Smooth muscle cell (in vitro differentiated cells): ENCODE data around the gene CDH7. TPM values are rescaled to one million over a fixed set of nuclear protein-coding genes. Genes with fewer than 3 reads are reported as not detected.

Source experiments
- DNase-seq: peaks from one replicate; lab custom pipeline; 2025; ENCODE audit not compliant: unreplicated experiment; lab: John Stamatoyannopoulos, UW
- H2AFZ ChIP-seq: fragments of 200-600 bp; sonication (generic); 2 replicates; pipeline ENCODE4 v1.6.0; 2016; ENCODE audit warnings: antibody characterized with exemption, low read depth, mild to moderate bottlenecking
- H3F3A ChIP-seq: fragments of 200-600 bp; sonication (generic); 2 replicates; pipeline ENCODE4 v1.6.0; 2017; ENCODE audit warnings: antibody characterized with exemption, low read depth
- H3K27ac ChIP-seq: fragments of 200-600 bp; sonication (generic); 2 replicates; pipeline ENCODE4 v1.5.1; 2016; ENCODE audit warnings: low read depth, mild to moderate bottlenecking
- H3K27me3 ChIP-seq: fragments of 200-600 bp; sonication (generic); 2 replicates; pipeline ENCODE4 v1.6.1; 2016; ENCODE audit warnings: low read depth, mild to moderate bottlenecking
- H3K36me3 ChIP-seq: fragments of 200-600 bp; sonication (generic); 2 replicates; pipeline ENCODE4 v1.5.1; 2016; ENCODE audit warnings: low read depth
- H3K4me1 ChIP-seq: fragments of 200-600 bp; sonication (generic); 2 replicates; pipeline ENCODE4 v1.5.1; 2016; ENCODE audit warnings: low read depth
- H3K4me2 ChIP-seq: fragments of 200-600 bp; sonication (generic); 2 replicates; pipeline ENCODE4 v1.6.0; 2016; ENCODE audit warnings: mild to moderate bottlenecking
- H3K4me3 ChIP-seq: fragments of 200-600 bp; sonication (generic); 2 replicates; pipeline ENCODE4 v1.5.1; 2016; ENCODE audit warnings: mild to moderate bottlenecking
- H3K79me2 ChIP-seq: fragments of 200-600 bp; sonication (generic); 2 replicates; pipeline ENCODE4 v1.6.0; 2016; ENCODE audit warnings: low read depth, mild to moderate bottlenecking
- H3K9ac ChIP-seq: fragments of 200-600 bp; sonication (generic); 2 replicates; pipeline ENCODE4 v1.6.0; 2016; ENCODE audit warnings: low read depth
- H3K9me3 ChIP-seq: fragments of 200-600 bp; sonication (generic); replicated peaks from 2 replicates; pipeline ENCODE4 v1.5.1; 2016; ENCODE audit warnings: low read depth
- H4K20me1 ChIP-seq: fragments of 200-600 bp; sonication (generic); 2 replicates; pipeline ENCODE4 v1.6.0; 2016; ENCODE audit warnings: low read depth
- WGBS: methylation state at CpG from one replicate; pipeline ENCODE4 v1.1.7; 2016; ENCODE audit warnings: low lambda C conversion rate; 5-methylcytosine and 5-hydroxymethylcytosine counted together
- polyA plus RNA-seq: library from polyadenylated mRNA; unstranded; fragments of >200 nt; fragmentation: Nextera tagmentation; extraction: Ambion mirVana; gene quantifications from 2 replicates; pipeline ENCODE4 v1.2.1, GENCODE V29; 2016
- total RNA-seq: library from RNA; depleted of rRNA; stranded (reverse); fragments of >200 nt; gene quantifications from 2 replicates; pipeline ENCODE4 v1.2.3, GENCODE V29; 2014
- TF ChIP-seq, protein P1 (sequence below): fragments of 200-600 bp; sonication (generic); IDR thresholded peaks from 2 replicates; pipeline ENCODE4 v1.5.1; 2017; ENCODE audit warnings: borderline replicate concordance, mild to moderate bottlenecking, antibody characterized with exemption; ENCODE audit not compliant: insufficient read depth, poor library complexity, severe bottlenecking

The CDH7 gene
- total and polyA plus RNA-seq, 2 experiments from 2014 or later, result 8.2 to 16.5 TPM

DNA sequence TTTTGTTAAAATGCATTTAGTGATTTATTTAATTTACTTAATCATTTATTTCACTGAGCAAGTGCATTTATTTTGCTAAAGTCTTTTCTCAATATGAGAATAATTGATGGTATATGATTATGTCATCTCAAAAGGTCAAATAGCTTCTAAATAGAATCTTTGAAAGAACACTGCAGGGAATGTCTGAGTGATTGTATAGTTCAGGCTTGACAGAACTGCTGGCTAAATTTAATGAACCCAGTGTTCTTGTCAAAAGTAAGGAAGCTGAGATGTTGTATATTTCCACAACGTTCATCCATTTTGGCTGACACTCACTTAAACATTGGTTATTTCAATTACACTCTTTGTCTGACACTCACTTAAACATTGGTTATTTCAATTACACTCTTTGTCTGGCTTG, 39.3 kb upstream of the CDH7 start:
- TF ChIP-seq, protein P1, sequence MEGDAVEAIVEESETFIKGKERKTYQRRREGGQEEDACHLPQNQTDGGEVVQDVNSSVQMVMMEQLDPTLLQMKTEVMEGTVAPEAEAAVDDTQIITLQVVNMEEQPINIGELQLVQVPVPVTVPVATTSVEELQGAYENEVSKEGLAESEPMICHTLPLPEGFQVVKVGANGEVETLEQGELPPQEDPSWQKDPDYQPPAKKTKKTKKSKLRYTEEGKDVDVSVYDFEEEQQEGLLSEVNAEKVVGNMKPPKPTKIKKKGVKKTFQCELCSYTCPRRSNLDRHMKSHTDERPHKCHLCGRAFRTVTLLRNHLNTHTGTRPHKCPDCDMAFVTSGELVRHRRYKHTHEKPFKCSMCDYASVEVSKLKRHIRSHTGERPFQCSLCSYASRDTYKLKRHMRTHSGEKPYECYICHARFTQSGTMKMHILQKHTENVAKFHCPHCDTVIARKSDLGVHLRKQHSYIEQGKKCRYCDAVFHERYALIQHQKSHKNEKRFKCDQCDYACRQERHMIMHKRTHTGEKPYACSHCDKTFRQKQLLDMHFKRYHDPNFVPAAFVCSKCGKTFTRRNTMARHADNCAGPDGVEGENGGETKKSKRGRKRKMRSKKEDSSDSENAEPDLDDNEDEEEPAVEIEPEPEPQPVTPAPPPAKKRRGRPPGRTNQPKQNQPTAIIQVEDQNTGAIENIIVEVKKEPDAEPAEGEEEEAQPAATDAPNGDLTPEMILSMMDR, result no peak
- no peak for DNase-seq
- Histone ChIP-seq H2AFZ (no peak overlapping the region), H3K9me3 (no peaks in the 10 kb centered on the region), H3K27ac (no peak overlapping the region), H3K4me2 (no peak overlapping the region), H3K4me1 (no peaks in the 10 kb centered on the region), H3K9ac (no peak overlapping the region), H3K4me3 (no peak overlapping the region), H3K79me2 (no peaks in the 10 kb centered on the region), H3K27me3 (no peaks in the 10 kb centered on the region), H3F3A (no peaks in the 10 kb centered on the region), H4K20me1 (no peaks in the 10 kb centered on the region), H3K36me3 (no peaks in the 10 kb centered on the region)
- WGBS, result 82% methylated on average over 1 of the region's 1 CpG

DNA sequence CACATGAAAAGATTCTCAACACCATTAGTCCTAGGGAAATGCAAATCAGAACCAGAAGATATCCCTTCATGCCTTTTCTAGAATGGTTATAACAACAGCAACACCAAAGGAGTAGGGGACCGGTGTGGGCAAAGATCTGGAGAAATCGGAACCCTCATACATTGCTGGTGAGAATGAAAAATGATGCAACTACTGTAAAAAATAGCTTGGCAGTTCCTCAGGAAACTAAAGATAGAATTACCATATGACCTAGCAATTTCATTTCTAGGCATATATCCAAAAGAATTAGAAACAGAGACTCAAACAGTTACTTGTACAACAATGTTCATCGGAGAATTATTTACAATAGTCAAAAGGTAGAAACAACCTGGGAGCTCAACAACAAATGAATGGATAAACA, 29.2 kb upstream of the CDH7 start:
- Histone ChIP-seq H3K79me2 (no peaks in the 10 kb centered on the region), H3F3A (no peaks in the 10 kb centered on the region), H2AFZ (no peak overlapping the region), H3K27me3 (no peaks in the 10 kb centered on the region), H3K4me3 (no peak overlapping the region), H4K20me1 (no peaks in the 10 kb centered on the region), H3K4me2 (no peak overlapping the region), H3K36me3 (no peaks in the 10 kb centered on the region), H3K4me1 (no peaks in the 10 kb centered on the region), H3K27ac (no peak overlapping the region), H3K9me3 (no peaks in the 10 kb centered on the region), H3K9ac (no peak overlapping the region)
- 83% methylated on average over 3 of the region's 3 CpGs for WGBS
- DNase-seq, result no peak
- TF ChIP-seq, protein P1, result no peak

DNA sequence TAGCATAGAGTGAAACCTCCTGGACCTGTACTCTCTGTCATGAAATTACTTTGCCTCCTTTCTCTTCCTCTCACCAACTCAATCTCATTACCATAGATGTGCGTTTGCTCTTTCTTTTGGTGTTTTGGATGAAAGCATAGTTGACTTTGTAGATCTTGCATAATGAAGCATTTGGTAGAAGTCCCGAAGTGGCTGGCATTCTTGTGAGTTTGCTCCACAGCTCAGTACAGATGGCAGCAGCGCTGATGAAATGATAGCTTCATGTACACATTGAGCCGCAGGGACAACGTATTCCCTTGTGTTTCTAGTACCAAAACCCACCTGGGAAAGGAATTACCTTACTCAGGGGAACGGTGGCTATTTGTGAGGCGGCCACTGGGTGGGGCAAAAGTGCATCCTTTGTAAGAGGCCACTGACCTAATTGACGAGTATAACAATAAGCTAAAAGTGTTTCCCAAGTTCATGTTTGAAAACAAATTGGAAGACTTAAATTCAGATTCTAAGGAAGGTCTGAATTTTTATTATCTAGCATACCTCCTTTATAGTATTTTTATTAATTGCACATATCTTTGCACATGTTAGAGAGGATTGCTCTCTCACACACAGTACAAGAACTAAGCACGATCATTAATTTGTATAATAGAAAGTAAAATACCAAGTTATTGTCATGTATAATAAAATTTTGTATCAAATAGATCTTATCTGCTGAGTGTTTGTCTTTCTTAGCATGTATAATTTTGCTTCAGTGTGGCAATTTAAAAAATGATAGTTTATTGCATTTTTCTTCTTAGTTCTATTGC, 25.4 kb upstream of the CDH7 start:
- WGBS, result 26% methylated on average over 9 of the region's 9 CpGs
- Histone ChIP-seq H3K27ac (no peak overlapping the region), H3K79me2 (no peaks in the 10 kb centered on the region)

More for the DNA sequence above, 25.4 kb upstream of the CDH7 start:
- peak overlapping the region; percentile 6 for H2AFZ ChIP-seq
- H3F3A ChIP-seq, result no peaks in the 10 kb centered on the region
- no peak overlapping the region for H3K9ac ChIP-seq
- no peaks in the 10 kb centered on the region for H3K9me3 ChIP-seq
- peak; percentile 0 for DNase-seq
- H3K27me3 ChIP-seq, result no peaks in the 10 kb centered on the region
- no peaks in the 10 kb centered on the region for H3K36me3 ChIP-seq
- TF ChIP-seq, protein P1, result peak; percentile 51
- no peak overlapping the region for H3K4me3 ChIP-seq
- no peaks in the 10 kb centered on the region for H3K4me1 ChIP-seq
- no peak overlapping the region for H3K4me2 ChIP-seq
- no peaks in the 10 kb centered on the region for H4K20me1 ChIP-seq
